HepG2 (cell line): ENCODE measurements around the gene CCDC88B. TPM values are rescaled to one million over a fixed set of nuclear protein-coding genes. Genes with fewer than 3 reads are reported as not detected.
A peak's percentile ranks its signal among the peaks of the same experiment; 100 is the strongest.

Experiments
- CREM ChIP-seq, 2 experiments: sonication (generic) in 1 of 2; formaldehyde crosslinking in 1 of 2; IDR thresholded peaks; 2 replicates each; pipeline versions ENCODE4 v1.4.0 to v1.6.1; 2016 to 2020; ENCODE audit warnings: antibody characterized with exemption in 1 of 2, mild to moderate bottlenecking in 1 of 2, missing genetic modification reagents in 1 of 2
- ETV5 ChIP-seq: IDR thresholded peaks from 2 replicates; pipeline ENCODE4 v1.6.1; 2018; ENCODE audit warnings: missing biosample characterization, missing genetic modification reagents, inconsistent platforms, borderline replicate concordance
- GFI1 ChIP-seq: sonication (generic); formaldehyde crosslinking; IDR thresholded peaks from 2 replicates; pipeline ENCODE4 v1.5.0; 2020; ENCODE audit warnings: missing genetic modification reagents, mild to moderate bottlenecking, borderline replicate concordance
- HOXA9 ChIP-seq: sonication (generic); formaldehyde crosslinking; IDR thresholded peaks from 2 replicates; pipeline ENCODE4 v1.8.1; 2022; ENCODE audit warnings: missing genetic modification reagents, mild to moderate bottlenecking, moderate library complexity, borderline replicate concordance
- NFIB ChIP-seq: sonication (generic); formaldehyde crosslinking; IDR thresholded peaks from 2 replicates; pipeline ENCODE4 v1.9.0; 2021; ENCODE audit warnings: missing genetic modification reagents, mild to moderate bottlenecking, borderline replicate concordance
- TOPORS ChIP-seq: sonication (generic); formaldehyde crosslinking; IDR thresholded peaks from 2 replicates; pipeline ENCODE4 v1.8.0; 2023; ENCODE audit warnings: mild to moderate bottlenecking, missing genetic modification reagents
- ZNF556 ChIP-seq: sonication (generic); formaldehyde crosslinking; IDR thresholded peaks from 2 replicates; pipeline ENCODE4 v1.4.0; 2020; ENCODE audit warnings: mild to moderate bottlenecking, missing genetic modification reagents, borderline replicate concordance
- ZNF883 ChIP-seq: sonication (generic); formaldehyde crosslinking; IDR thresholded peaks from 2 replicates; pipeline ENCODE4 v1.5.1; 2020; ENCODE audit warnings: mild to moderate bottlenecking, missing genetic modification reagents; ENCODE audit errors: not compliant biosample characterization
- polyA plus RNA-seq, 8 experiments: library from polyadenylated mRNA; depleted of rRNA in 3 of 8; stranded (reverse) in 7 of 8; unstranded in 1 of 8; fragments of >200 nt; fragmentation: Illumina TruSeq in 4 of 8; extraction: Trizol in 4 of 8; gene quantifications; 2 replicates each; pipeline versions ENCODE4 v1.2.1 to v1.2.3, GENCODE V29; 2011 to 2016; ENCODE audit warnings: low read depth in 4 of 8, missing spikeins in 1 of 8, mixed read lengths in 1 of 8; ENCODE audit not compliant: insufficient read depth in 1 of 8
- total RNA-seq, 5 experiments: library from RNA; depleted of rRNA; stranded (reverse); fragments of >200 nt; fragmentation: Illumina TruSeq; extraction: Trizol; gene quantifications; 2 replicates each; pipeline ENCODE4 v1.2.3, GENCODE V29; 2016; ENCODE audit warnings: low read depth in 1 of 5
- TF ChIP-seq, protein P1 (sequence below): sonication (generic); formaldehyde crosslinking; IDR thresholded peaks from 2 replicates; pipeline ENCODE4 v1.4.0; 2020; ENCODE audit warnings: mild to moderate bottlenecking, missing genetic modification reagents
- TF ChIP-seq, protein P2 (sequence below): sonication (generic); formaldehyde crosslinking; conservative IDR thresholded peaks from 2 replicates; pipeline ENCODE4 v1.8.0; 2022; ENCODE audit warnings: missing genetic modification reagents
- TF ChIP-seq, protein P3 (sequence below): sonication (generic); formaldehyde crosslinking; IDR thresholded peaks from 2 replicates; pipeline ENCODE4 v1.5.1; 2020; ENCODE audit warnings: missing genetic modification reagents, mild to moderate bottlenecking, borderline replicate concordance
- TF ChIP-seq, protein P4 (sequence below), 2 experiments: sonication (generic) in 1 of 2; formaldehyde crosslinking in 1 of 2; IDR thresholded peaks; 2 replicates each; pipeline versions ENCODE4 v1.4.0 to v1.6.1; 2018 to 2020; ENCODE audit warnings: missing genetic modification reagents in 2 of 2, borderline replicate concordance in 1 of 2, low read depth in 1 of 2, mild to moderate bottlenecking in 1 of 2, missing biosample characterization in 1 of 2

The CCDC88B gene
- total and polyA plus RNA-seq, 2 of the 13 experiments (the other 11 are each of a cell fraction or from before 2014, with no cell fraction given) = 3.6 to 4.8 TPM

DNA sequence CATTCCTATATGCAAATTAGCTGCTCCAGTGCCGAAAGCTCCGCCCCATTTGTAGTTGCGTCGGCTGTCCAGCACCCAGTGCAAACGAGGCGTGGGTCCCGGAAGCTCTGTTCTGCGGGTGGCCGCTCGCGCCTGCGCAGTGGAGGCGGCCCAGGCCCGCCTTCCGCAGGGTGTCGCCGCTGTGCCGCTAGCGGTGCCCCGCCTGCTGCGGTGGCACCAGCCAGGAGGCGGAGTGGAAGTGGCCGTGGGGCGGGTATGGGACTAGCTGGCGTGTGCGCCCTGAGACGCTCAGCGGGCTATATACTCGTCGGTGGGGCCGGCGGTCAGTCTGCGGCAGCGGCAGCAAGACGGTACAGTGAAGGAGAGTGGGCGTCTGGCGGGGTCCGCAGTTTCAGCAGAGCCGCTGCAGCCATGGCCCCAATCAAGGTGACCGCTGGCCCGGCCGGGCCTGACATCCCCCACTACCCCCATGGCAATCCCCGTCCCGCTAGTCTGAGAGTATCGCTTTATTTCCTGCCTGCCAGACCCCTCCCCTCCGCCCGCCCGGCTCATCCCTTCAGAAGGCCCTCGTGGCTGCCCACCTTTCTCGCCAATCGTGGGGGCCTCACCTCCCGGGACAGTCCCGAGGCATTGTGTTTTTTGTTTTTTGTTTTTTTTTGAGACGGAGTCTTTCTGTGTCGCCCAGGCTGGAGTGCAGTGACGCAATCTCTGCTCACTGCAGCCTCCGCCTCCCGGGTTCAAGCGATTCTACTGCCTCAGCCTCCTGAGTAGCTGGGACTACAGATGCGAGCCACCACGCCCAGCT is 21.8 kb upstream of the CCDC88B start, which contains the start of gene PRDX5 (continued):
- TF ChIP-seq ETV5 (CRISPR knock-in tag) (peak; percentile 34), NFIB (CRISPR knock-in tag) (no peak), HOXA9 (CRISPR knock-in tag) (0 out of 2 replicates have a peak, but pooled peaks have one; percentile 54), TOPORS (no peak), ZNF556 (CRISPR knock-in tag) (peak; percentile 46; the same call in 1 of the 2 replicates), ZNF883 (CRISPR knock-in tag) (peak; percentile 59), GFI1 (CRISPR knock-in tag) (no peak), CREM (IDR thresholded peaks at IDR 0.05) (no peak), CREM (CRISPR knock-in tag; IDR thresholded peaks at IDR 0.05) (no peak)
- TF ChIP-seq, protein P1, sequence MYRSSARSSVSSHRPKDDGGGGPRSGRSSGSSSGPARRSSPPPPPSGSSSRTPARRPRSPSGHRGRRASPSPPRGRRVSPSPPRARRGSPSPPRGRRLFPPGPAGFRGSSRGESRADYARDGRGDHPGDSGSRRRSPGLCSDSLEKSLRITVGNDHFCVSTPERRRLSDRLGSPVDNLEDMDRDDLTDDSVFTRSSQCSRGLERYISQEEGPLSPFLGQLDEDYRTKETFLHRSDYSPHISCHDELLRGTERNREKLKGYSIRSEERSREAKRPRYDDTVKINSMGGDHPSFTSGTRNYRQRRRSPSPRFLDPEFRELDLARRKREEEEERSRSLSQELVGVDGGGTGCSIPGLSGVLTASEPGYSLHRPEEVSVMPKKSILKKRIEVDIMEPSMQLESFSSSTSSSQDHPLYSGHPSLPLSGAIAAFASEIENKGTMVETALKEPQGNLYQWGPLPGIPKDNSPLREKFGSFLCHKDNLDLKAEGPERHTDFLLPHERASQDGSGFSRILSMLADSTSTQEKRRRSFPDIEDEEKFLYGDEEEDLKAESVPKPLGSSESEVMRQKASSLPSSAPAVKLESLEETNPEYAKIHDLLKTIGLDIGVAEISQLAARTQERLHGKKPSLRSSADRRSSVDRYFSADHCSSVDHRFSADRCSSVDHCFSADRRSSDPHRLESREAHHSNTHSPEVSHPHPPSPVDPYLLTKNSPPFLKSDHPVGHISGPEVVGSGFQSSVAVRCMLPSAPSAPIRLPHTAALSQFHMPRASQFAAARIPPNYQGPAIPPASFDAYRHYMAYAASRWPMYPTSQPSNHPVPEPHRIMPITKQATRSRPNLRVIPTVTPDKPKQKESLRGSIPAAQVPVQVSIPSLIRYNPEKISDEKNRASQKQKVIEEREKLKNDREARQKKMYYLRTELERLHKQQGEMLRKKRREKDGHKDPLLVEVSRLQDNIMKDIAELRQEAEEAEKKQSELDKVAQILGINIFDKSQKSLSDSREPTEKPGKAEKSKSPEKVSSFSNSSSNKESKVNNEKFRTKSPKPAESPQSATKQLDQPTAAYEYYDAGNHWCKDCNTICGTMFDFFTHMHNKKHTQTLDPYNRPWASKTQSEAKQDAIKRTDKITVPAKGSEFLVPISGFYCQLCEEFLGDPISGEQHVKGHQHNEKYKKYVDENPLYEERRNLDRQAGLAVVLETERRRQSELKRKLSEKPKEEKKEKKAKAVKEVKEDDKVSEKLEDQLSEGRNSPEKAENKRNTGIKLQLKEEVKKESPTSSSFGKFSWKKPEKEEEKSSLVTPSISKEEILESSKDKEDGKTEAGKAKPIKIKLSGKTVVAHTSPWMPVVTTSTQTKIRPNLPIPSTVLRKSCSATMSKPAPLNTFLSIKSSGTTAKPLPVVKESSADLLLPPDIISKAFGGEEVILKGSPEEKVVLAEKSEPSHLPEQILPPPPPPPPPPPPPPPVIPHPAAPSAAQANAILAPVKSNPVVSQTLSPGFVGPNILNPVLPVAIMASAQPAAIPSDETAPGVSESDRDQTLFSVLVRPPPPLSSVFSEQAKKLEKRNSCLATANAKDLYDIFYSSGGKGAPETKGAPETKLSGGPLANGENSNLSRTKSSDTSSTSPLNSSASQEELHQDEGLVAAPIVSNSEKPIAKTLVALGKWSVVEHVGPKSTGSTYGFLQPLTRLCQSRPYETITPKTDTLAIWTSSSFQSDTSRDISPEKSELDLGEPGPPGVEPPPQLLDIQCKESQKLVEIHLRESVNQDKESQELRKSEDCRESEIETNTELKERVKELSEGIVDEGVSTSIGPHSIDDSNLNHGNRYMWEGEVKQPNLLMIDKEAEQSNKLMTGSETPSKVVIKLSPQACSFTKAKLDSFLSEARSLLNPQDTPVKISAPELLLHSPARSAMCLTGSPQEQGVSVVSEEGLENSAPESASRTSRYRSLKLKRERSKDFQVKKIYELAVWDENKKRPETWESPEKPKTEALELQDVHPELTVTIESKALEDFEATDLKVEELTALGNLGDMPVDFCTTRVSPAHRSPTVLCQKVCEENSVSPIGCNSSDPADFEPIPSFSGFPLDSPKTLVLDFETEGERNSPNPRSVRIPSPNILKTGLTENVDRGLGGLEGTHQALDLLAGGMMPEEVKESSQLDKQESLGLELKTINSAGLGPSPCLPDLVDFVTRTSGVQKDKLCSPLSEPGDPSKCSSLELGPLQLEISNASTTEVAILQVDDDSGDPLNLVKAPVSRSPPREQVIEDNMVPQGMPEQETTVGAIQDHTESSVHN (CRISPR knock-in tag) = peak; percentile 95
- TF ChIP-seq, protein P2, sequence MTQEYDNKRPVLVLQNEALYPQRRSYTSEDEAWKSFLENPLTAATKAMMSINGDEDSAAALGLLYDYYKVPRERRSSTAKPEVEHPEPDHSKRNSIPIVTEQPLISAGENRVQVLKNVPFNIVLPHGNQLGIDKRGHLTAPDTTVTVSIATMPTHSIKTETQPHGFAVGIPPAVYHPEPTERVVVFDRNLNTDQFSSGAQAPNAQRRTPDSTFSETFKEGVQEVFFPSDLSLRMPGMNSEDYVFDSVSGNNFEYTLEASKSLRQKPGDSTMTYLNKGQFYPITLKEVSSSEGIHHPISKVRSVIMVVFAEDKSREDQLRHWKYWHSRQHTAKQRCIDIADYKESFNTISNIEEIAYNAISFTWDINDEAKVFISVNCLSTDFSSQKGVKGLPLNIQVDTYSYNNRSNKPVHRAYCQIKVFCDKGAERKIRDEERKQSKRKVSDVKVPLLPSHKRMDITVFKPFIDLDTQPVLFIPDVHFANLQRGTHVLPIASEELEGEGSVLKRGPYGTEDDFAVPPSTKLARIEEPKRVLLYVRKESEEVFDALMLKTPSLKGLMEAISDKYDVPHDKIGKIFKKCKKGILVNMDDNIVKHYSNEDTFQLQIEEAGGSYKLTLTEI (CRISPR knock-in tag) = no peak
- TF ChIP-seq, protein P3, sequence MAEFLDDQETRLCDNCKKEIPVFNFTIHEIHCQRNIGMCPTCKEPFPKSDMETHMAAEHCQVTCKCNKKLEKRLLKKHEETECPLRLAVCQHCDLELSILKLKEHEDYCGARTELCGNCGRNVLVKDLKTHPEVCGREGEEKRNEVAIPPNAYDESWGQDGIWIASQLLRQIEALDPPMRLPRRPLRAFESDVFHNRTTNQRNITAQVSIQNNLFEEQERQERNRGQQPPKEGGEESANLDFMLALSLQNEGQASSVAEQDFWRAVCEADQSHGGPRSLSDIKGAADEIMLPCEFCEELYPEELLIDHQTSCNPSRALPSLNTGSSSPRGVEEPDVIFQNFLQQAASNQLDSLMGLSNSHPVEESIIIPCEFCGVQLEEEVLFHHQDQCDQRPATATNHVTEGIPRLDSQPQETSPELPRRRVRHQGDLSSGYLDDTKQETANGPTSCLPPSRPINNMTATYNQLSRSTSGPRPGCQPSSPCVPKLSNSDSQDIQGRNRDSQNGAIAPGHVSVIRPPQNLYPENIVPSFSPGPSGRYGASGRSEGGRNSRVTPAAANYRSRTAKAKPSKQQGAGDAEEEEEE (CRISPR knock-in tag) = 0 out of 2 replicates have a peak, but pooled peaks have one; percentile 53
- TF ChIP-seq, protein P4, sequence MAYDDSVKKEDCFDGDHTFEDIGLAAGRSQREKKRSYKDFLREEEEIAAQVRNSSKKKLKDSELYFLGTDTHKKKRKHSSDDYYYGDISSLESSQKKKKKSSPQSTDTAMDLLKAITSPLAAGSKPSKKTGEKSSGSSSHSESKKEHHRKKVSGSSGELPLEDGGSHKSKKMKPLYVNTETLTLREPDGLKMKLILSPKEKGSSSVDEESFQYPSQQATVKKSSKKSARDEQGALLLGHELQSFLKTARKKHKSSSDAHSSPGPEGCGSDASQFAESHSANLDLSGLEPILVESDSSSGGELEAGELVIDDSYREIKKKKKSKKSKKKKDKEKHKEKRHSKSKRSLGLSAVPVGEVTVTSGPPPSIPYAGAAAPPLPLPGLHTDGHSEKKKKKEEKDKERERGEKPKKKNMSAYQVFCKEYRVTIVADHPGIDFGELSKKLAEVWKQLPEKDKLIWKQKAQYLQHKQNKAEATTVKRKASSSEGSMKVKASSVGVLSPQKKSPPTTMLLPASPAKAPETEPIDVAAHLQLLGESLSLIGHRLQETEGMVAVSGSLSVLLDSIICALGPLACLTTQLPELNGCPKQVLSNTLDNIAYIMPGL (CRISPR knock-in tag; IDR thresholded peaks at IDR 0.05; ENCODE audit: borderline replicate concordance in 1 of 2, low read depth in 1 of 2) = peak; percentile 88 to 96
